OCI-LY3 (cell line): ENCODE measurements around the gene PHTF2.

Experiments
- EZH2phosphoT487 ChIP-seq: fragments of 200-600 bp; shearing (Covaris generic); IDR thresholded peaks from 2 replicates; pipeline ENCODE4 v1.6.1; 2018; ENCODE audit warnings: antibody characterized with exemption, mixed run types, low read depth
- TF ChIP-seq, protein P1 (sequence below): fragments of 200-600, 300-600 bp; sonication (generic); IDR thresholded peaks from 2 replicates; pipeline ENCODE4 v1.5.1; 2014; ENCODE audit warnings: antibody characterized with exemption, low read length, low read depth

DNA sequence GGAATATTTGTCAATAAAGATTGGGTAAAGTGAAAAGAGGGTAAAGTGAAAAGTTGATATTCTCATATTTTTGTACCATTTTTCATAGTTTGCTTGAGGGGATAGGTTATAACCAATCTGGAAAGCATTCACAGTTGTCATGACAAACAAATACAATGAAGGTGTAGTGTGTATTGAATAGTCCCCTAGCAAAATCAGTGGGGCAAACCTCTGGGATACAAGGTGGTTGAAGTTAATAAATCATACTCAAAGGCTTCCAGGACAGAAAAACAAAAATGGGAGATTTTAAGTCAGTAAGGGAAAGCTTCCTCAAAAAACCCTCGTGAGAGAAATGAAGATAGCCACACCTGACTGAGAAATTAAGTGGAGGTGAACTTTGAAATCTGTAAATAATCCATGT, 39.4 kb downstream of the PHTF2 start:
- TF ChIP-seq, protein P1, sequence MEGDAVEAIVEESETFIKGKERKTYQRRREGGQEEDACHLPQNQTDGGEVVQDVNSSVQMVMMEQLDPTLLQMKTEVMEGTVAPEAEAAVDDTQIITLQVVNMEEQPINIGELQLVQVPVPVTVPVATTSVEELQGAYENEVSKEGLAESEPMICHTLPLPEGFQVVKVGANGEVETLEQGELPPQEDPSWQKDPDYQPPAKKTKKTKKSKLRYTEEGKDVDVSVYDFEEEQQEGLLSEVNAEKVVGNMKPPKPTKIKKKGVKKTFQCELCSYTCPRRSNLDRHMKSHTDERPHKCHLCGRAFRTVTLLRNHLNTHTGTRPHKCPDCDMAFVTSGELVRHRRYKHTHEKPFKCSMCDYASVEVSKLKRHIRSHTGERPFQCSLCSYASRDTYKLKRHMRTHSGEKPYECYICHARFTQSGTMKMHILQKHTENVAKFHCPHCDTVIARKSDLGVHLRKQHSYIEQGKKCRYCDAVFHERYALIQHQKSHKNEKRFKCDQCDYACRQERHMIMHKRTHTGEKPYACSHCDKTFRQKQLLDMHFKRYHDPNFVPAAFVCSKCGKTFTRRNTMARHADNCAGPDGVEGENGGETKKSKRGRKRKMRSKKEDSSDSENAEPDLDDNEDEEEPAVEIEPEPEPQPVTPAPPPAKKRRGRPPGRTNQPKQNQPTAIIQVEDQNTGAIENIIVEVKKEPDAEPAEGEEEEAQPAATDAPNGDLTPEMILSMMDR: no peak
- TF ChIP-seq EZH2phosphoT487: no peak
